Measurements from ENCODE around the gene HTRA3. TPM values are rescaled to one million over a fixed set of nuclear protein-coding genes. Genes with fewer than 3 reads are reported as not detected.

HTRA3 gene
- total RNA-seq, 1 donor from 2014 or later: 35.2 TPM

GRCh38 chr4:8336412-8337075 is 67.0 kb downstream of the HTRA3 start:
- Histone ChIP-seq H3K9me3 (ENCODE audit: insufficient read depth, low read depth, low read length) (peaks cover 9% of the 10 kb centered on the region), H3K27me3 (ENCODE audit: insufficient read depth, low read length) (peaks cover 7% of the 10 kb centered on the region), H4K20me1 (ENCODE audit: insufficient read depth, low read length) (no peaks in the 10 kb centered on the region), H3K36me3 (ENCODE audit: insufficient read depth, low read length) (no peaks in the 10 kb centered on the region), H3K4me1 (ENCODE audit: insufficient read depth, low read length) (peaks cover 2% of the 10 kb centered on the region), H3K9ac (ENCODE audit: low read length) (no peak overlapping the region), H3K4me2 (ENCODE audit: low read length) (peak overlapping the region; percentile 9), H2AFZ (ENCODE audit: low read depth, low read length) (no peak overlapping the region), H3K27ac (ENCODE audit: low read depth, low read length) (no peak overlapping the region), H3K4me3 (ENCODE audit: insufficient read depth, low read depth, low read length) (no peak overlapping the region), H3K79me2 (ENCODE audit: insufficient read depth, low read length) (no peaks in the 10 kb centered on the region)
- H3K27me3 Mint-ChIP-seq (ENCODE audit: low read depth, unreplicated experiment): peaks cover 19% of the 10 kb centered on the region
- no peaks in the 10 kb centered on the region for H3K36me3 Mint-ChIP-seq (ENCODE audit: low read depth, unreplicated experiment)
- H3K4me1 Mint-ChIP-seq (ENCODE audit: low read depth, unreplicated experiment): peaks cover 7% of the 10 kb centered on the region
- TF ChIP-seq CTCF (IDR thresholded peaks at IDR 0.05; ENCODE audit: insufficient read depth, low read depth, low read length) (no peak), EZH2 (IDR thresholded peaks at IDR 0.05; ENCODE audit: insufficient read depth, low read length) (no peak)
- FAIRE-seq (peak; percentile 72), DNase-seq (ENCODE audit: low read depth) (no peak)
- peaks cover 12% of the 10 kb centered on the region for H3K9me3 Mint-ChIP-seq (ENCODE audit: unreplicated experiment)
- peak overlapping the region; percentile 2 for H3K27ac Mint-ChIP-seq (ENCODE audit: unreplicated experiment)
- no peak overlapping the region for H3K4me3 Mint-ChIP-seq (ENCODE audit: unreplicated experiment)

GRCh38 chr4:8338351-8338961 is 68.9 kb downstream of the HTRA3 start:
- peaks cover 9% of the 10 kb centered on the region for H3K9me3 ChIP-seq (ENCODE audit: insufficient read depth, low read depth, low read length)
- H3K4me1 Mint-ChIP-seq (ENCODE audit: low read depth, unreplicated experiment): peaks cover 7% of the 10 kb centered on the region

More at GRCh38 chr4:8338351-8338961, 68.9 kb downstream of the HTRA3 start:
- Histone ChIP-seq H3K36me3 (ENCODE audit: insufficient read depth, low read length) (no peaks in the 10 kb centered on the region), H2AFZ (ENCODE audit: low read depth, low read length) (no peak overlapping the region), H3K27me3 (ENCODE audit: insufficient read depth, low read length) (peaks cover 7% of the 10 kb centered on the region), H3K4me3 (ENCODE audit: insufficient read depth, low read depth, low read length) (no peak overlapping the region), H3K4me1 (ENCODE audit: insufficient read depth, low read length) (peaks cover 2% of the 10 kb centered on the region), H3K4me2 (ENCODE audit: low read length) (no peak overlapping the region), H3K27ac (ENCODE audit: low read depth, low read length) (no peak overlapping the region), H4K20me1 (ENCODE audit: insufficient read depth, low read length) (no peaks in the 10 kb centered on the region), H3K79me2 (ENCODE audit: insufficient read depth, low read length) (no peaks in the 10 kb centered on the region), H3K9ac (ENCODE audit: low read length) (no peak overlapping the region)
- H3K36me3 Mint-ChIP-seq (ENCODE audit: low read depth, unreplicated experiment): no peaks in the 10 kb centered on the region
- DNase-seq (ENCODE audit: low read depth) (no peak), FAIRE-seq (no peak)
- H3K27me3 Mint-ChIP-seq (ENCODE audit: low read depth, unreplicated experiment): peaks cover 5% of the 10 kb centered on the region
- no peak overlapping the region for H3K4me3 Mint-ChIP-seq (ENCODE audit: unreplicated experiment)
- no peak overlapping the region for H3K27ac Mint-ChIP-seq (ENCODE audit: unreplicated experiment)
- H3K9me3 Mint-ChIP-seq (ENCODE audit: unreplicated experiment): peaks cover 9% of the 10 kb centered on the region
- no peak for TF ChIP-seq CTCF (IDR thresholded peaks at IDR 0.05; ENCODE audit: insufficient read depth, low read depth, low read length)
- no peak for TF ChIP-seq EZH2 (IDR thresholded peaks at IDR 0.05; ENCODE audit: insufficient read depth, low read length)

Measured in astrocyte (in vitro differentiated cells and primary cell).